NCI-H446 (cell line): ENCODE results near the gene MAPK4.
A peak's percentile ranks its signal among the peaks of the same experiment; 100 is the strongest.
"Not testable (repeated sequence)": the region's sequence is repeated elsewhere in the genome, so short reads cannot be mapped to it uniquely, and the experiment has no call there.

Experiments
- DNase-seq, 2 experiments: peaks; one replicate each; lab custom pipeline; 2025; lab: John Stamatoyannopoulos, UW

Gene MAPK4

DNA sequence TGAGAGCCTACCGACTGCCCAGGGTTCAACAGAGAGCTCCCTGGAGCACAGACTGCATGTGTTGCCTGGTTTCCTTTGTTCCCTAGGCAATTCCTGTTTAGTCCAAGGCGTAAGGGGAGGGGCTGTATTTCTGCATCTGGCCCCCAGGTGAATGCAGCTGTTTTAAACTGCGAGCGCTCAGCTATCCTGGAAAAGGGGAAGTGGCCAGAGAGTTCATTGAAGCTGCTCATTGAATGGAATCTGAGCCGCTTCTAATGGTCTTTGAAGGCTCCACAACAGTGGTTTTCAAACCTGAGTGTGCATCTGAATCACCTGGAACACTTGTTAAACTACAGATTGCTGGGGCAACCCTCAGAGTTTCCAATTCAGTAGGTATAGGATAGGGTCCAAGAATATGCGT is 18.1 kb downstream of the MAPK4 start:
- no peak for DNase-seq

DNA sequence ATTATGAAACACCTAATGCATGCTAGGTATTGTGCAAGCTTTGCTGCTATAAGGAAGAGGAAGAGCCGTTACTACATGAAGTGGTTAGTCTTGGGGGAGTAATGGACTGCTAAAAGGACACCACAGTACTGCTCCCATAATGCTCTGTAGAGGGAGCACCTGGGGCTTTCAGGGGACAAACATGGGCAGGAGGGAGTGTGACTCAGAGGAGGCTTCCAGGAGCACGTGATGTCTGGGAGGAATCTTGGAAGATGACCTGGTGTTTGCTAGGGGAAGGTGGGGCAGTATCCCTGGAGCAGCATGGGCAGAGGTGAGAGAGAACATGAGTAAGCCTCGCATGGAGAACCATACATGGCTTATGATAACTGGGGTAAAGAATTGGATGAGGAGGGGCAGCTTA is 18.8 kb downstream of the MAPK4 start:
- DNase-seq, result no peak

DNA sequence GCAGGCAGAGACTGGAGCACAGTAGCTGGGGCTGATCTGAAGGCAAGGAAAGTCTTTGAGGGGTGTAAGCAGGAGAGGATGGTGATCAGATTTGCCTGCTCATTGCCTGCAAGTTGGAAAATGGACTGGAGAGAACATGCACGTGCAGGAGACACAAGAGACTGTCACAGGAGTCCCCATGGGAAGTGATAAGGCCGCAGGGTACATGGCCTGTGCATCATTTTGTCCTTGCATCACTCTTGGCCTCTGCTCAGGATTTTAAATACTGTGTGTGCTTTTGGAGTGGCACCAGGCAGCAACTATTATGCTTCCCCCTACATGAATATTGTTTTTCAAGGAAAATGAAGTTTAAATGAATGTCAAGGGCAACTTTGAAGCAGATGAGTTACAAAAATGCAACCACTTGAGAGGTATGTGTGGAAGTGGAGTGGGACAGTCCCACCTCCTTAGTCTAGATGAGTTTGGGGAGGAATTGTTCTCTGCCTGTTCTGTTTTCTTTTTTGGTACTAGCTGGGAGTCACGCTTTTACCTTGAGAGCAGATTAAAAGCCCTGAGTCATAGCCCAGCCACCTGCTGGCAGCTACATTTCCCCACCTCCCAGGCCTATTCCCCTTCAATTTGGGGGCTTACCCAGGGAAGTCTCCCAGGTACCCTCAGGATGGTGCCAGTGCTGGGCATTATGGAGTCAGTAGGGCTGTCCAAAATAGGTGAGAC is 19.3 kb downstream of the MAPK4 start:
- DNase-seq, result no peak

DNA sequence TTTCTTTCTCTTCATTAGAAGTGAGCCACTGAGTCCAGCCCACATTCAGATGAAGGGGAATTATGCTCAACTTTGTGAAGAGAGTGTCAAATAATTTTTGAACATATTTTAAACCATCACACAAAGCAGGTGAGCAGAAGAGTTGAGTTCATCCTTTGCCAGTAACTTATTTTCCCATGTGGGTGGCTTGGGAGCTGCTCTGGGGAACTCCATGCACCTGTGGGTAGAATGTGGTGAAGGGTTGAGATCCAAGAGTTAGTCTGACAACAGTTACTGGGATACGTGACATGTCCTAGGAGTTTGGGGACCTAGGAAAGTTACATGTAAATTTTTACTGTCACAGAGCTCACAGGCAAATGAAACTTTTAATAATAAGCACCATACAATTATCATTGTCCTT is 21.6 kb downstream of the MAPK4 start:
- no peak for DNase-seq

DNA sequence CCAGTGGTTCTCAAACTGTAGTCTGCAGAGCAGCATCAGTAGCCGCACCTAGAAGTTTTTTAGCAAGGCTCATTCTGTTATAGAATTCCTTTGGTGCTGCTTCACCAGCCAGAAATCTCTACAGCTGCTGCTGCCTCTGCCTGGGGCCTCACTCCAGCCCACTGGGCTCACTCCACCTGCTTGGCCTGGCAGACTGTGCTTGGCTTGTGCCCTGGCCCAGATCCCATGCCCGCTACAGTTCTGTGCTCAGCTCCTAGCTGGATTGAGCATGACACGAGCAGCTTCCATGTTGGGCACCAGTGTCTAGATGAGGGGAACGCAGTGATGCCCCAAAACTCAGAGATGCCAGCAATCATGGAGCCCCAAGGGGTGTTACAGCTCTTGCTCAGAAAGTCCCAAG is 22.6 kb downstream of the MAPK4 start:
- DNase-seq, result no peak

DNA sequence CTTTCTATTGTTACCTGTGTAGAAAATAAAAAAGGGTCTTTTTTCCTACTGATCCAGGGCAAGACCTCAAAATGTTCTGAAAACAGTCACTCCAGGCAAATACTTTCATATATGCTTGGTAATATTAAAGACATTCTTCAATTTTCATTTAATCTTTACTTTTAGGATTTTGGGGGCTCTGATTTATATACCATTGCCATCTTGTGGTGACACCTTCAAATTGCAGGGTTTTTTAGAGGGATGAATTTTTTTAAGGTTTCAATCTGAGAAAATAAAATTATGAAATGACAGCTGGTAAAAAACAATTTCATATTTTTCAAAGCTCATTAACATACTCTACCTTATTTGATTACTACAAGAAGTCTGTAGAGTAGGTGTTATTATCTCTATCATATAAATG is 26.8 kb downstream of the MAPK4 start:
- no peak for DNase-seq

DNA sequence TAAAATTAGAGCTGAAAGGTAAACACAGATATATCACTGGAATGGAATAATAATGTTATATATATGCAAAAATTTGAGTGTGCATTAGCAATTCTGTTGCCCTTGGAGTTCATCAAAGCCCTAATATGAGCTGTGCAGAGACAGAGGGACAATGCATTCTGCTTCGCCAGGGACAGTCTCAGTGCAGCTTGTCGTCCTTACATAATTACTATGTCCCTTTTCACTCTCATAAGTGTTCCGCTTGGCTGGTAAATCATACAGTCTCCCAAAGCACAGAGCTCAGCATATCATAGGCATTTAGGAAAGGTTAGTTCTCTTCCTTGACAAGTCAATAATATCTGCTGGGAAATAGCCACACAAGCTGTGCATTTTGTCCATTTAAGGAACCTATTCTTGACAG is 30.7 kb downstream of the MAPK4 start:
- no peak for DNase-seq

DNA sequence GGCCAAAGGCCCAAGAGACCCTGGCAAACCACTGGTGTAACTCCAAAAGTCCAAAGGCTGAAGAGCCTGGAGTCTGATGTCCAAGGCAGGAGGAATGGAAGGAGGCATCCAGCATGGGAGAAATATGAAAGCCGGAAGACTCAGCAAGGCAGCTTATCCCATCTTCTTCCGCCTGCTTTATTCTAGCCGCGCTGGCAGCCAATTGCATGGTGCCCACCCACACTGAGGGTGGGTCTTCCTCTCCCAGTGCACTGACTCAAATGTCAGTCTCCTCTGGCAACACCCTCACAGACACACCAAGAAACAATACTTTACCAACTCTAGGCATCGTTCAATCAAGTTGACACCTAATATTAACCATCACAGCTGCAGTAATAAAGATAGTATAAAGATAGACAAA is 34.1 kb downstream of the MAPK4 start:
- DNase-seq, result no peak

DNA sequence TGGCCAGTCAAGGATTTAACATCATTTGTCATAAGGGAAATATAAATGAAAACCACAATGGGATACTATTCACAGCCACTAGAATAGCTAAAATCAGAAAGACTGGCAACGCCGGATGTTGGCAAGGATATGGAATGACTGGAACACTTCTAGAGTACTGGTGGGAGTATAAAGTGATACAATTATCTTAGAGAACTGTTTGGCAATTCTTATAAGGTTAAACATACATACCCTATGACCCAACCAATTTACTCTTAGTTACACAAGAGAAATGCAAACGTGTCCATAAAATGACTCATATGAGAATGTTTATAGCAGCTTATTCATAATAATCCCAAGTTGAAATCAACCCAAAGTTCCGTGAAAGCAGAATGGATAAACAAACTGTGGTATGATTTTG is 35.1 kb downstream of the MAPK4 start:
- DNase-seq, result no peak

DNA sequence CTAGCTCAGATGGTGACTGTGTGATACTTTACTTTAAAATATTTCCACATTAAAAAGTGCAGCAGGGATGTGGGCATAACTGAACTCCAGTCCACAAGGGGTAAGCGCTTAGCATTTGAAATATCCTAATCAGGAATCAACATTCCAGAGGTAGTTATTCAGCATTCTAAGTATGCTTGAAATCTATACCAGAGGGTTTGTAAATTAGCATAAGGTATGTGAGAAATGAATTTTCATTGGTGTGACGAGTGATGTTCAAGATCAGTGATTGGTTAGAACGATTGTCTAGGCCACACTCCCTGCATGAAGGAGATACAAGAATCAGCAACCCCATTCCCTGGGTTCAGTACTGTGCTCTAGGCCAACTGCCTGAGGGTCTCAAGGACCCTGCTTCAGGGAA is 42.6 kb downstream of the MAPK4 start:
- DNase-seq, result no peak

DNA sequence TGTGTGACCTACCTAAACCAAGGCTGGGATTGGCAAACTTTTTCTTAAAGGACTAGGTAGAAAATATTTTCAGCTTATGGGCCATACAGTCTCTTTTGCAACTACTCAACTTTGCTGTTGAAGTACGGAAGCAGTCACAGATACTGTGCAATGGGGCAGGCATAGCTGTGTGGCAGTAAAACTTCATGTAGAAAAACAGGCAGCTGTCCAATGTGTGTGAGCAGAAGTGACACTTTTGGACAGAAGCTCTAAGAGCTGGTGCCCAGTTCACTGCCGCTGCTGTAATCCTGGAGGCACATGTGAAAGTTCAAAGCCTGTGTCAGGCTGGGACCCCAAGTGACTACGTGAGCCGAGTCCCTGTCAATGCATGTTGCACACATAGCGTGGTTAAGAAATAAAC is 46.7 kb downstream of the MAPK4 start:
- no peak for DNase-seq

DNA sequence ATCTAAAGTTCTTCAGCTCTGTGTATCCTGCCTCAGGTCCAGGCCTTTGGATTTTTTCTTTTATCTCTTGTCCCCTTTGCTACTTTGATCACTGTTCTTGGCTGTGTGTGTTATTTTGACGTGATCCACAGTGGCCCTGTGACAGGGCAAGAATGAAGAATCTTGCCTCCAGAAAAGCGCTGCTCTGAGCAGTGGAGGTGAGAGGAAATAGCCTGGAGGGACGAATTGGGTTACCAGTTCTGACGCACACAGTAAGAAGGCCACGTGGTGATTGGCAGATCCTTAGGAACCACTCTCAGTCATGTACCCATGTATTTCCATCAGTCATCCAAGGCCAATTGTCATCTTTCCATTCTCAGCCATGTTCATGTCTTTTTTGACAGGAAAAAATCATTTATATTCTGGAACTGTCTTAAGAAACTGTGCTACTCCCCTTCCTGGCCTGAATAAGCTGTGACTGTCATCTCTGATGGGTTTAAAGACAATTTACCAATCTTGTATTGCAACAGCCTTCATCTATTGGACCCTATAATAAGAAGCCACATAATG is 47.6 kb downstream of the MAPK4 start:
- DNase-seq, result no peak

DNA sequence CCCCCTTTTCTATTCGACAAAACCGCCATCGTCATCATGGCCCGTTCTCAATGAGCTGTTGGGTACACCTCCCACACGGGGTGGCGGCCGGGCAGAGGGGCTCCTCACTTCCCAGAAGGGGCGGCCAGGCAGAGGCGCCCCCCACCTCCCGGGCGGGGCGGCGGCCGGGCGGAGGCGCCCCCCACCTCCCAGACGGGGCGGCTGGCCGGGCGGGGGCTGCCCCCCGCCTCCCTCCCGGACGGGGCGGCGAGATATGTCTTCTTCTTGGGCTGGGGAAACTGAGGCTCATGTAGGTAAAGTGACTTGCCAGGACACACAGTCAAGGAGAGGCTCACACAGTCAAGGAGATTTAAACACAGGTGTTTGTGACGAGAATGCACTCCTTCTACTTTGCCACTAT is 49.3 kb downstream of the MAPK4 start:
- not testable (repeated sequence) for DNase-seq

DNA sequence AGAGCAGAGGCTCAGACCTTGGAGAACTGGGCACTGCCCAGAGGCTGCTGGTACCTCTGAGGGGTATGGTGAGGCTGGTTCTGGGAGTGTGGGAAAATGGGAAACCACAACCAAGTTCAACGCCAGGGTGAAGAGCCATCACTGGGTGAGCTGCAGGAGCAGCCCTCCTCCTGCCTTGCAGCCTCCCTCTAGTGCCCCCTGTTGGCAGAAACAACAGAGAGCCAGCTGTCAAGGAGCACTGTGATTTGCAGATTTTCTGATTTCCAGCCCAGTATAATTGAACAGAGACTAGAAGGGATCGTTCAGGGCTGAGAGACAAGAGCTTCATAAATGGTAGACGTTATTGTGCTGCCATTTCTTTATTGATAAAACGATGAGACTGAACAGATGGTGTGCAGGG is 50.5 kb downstream of the MAPK4 start:
- no peak for DNase-seq

DNA sequence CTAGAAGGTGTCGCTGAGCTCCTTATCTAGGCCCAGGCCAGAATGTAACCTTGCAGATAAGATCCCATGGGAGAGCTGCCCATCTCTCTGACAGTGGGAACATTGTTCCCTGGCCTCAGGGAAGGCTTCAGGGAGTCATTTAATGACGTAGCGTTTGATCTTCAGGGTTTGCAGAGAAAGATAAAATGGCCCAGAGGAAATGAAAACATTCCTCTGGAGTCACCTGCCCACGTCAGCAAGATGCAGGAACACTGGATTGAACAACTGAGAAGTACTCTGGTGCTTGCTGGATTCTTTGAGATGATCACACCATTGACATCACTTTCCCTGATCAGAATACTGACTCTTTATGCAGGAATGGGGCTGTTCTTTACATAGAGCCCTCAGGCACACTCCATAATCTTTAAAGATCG is 51.6 kb downstream of the MAPK4 start:
- DNase-seq, result no peak

DNA sequence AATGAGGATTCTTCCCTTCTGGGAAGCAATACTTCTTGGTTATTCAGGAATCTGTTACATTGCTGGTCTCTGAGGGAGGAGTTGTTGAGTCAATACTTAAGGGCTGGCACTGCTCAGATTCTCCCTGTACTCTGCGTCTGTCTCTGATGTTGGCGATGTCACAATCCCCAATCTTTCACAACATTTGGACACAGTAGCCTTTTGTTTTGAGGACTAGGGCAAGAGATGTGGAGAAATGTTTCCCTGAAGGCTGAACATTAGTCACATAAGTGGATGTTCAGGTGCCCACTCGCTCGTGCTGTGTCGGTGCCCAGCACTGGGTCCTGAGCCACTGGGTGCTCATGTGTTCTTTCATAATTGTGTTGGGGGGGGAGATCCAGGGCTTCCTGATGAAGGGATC is 55.0 kb downstream of the MAPK4 start:
- DNase-seq, result no peak

DNA sequence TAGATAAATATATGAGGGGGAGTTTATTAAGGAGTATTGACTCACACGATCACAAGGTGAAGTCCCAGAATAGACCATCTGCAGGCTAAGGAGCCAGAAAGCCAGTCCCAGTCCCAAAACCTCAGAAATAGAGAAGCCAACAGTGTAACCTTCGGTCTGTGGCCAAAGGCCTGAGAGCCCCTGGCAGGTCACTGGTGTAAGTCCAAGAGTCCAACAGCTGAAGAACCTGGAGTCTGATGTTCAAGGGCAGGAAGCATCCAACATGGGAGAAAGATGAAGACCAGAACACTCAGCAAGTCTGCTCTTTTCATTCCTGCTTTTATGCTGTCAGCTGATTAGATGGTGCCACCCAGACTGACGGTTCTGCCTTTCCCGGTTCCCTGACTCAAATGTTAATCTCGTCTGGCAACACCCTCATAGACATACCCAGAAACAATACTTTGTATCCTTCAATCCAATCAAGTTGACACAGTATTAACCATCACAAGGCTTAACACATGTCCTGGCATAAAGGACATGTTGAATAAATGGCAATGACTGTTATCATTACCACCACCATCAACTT is 56.7 kb downstream of the MAPK4 start:
- no peak for DNase-seq

DNA sequence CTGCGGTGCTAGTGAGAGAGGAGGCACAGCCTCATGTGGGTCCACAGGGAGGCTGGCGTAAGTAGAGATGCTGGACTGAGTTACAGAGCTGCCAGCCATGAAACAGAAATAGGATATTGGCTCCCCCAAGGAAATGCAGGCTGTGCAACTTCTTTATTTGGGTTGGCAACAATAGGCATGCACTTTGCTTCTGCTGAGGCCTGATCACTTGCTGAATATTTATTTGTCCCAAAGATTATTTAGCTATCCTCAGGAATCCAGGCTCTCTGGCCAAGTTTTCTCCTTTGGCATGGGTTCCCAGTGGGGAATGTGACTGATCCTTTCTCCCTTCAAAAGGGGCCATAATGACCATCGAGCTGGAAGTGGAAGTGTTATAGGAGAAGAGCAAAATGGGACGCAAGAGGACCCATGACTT is 60.0 kb downstream of the MAPK4 start:
- peak in 1 of 2 experiments; percentile 15 for DNase-seq

DNA sequence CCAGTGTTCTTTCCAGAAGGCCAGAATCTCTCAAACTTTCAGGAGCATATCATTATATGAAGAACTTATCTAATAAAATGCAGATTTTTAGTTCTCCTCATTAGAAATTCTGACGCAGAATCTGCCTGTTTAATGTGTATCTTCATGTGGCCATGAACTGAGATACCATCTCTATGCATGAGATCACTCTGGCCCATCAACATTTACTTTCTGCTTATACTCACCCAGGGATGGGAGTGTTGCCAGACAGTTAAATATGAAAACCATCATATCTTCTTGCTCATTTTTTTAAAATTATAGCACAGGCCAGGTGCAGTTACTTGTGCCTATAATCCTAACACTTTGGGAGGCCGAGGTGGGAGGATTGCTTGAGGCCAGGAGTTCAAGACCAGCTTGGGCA is 60.4 kb downstream of the MAPK4 start:
- no peak for DNase-seq

DNA sequence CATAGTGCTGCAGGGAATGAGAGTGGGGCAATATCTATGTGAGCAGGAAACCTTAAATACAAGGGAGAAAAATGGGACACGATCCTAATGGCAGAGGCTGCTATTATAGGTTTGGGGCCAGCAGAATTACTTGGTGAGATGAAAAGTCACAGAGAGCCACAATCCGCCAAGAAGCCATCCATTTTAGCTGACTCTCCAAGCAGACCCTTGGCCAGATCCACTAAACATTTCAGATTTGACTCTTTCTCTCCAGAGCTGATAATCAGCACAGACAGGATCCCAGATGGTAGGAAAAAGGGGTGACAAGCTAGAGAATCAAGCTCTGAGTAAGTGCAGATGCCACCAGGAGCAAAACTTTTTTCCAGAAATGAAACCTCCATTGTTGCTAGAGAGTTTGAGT is 61.5 kb downstream of the MAPK4 start:
- DNase-seq, result no peak

DNA sequence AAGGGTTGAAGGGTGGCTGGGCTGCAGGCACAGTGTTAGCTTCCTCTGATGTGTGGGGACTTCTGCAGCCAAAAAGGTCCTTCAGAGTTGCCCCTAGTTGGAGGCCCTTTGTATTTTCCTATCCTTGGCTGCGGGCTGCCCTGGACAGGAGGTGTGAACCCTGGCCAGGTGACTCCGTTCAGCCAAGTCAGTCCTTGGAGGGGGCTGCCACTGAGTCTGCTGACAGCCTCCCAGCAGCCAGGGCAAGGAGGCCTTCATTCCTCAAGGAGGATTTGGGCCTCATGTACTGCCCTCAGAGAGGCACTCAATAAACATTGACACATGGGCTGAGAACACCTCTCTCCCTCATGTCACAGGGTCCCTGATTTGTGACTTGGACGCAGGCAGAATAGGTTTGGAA is 62.4 kb downstream of the MAPK4 start:
- DNase-seq, result no peak

DNA sequence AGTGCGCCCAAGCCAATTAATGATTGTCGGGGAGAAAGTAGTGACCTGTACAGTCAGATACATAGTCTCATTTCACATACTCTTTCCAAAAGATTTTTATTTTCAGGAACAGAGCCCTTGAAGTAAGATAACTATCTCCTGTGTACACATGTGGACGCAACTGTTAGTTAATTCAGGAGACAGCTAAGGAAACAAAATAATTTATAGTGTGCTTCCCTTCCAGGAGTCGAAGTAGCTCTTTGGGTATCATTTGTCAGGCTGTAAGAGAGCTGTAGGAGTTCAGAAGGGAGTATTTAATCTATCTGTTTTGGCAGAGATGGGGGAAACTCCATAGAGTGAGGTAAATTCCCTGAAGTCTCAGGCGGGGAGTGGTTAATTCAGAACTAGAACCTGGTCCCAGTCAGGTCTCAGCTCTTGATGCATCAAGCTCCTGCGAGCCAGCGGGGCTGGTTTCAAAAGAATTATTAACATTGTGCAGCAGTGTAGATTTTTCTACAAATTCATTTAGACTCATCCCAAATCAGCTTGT is 63.0 kb downstream of the MAPK4 start:
- no peak for DNase-seq

DNA sequence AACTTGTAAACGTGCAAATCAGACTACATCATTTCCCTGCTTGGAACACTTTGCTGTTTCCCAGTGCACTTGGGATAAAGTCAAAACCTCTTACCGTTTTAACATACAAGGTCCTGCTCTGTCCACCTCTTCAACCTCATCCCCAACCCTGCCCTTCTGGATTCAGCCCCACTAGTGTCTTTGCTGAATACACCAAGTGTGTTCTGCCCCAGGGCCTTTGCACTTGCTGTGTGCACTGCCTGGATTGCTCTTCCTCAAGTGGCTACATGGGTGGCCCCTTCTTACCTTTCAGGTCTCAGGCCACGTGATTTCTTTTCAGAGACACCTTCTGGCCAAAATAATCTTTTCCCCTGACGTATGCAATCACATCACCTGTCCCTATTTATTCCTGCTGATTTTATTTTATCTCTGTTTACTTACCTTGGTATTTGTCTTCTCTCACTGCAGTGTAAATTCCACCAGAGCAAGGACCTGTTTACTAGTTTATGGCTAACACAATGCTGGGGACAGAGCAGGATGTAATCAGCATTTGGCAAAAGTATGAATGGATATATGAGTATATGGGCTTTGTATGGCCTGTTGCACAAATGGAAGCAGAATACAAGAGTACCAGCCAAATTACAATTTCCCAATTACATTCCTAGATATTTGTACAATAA is 63.9 kb downstream of the MAPK4 start:
- DNase-seq, result no peak
